ENCODE results near the gene PELO. TPM values are rescaled to one million over a fixed set of nuclear protein-coding genes. Genes with fewer than 3 reads are reported as not detected.

Gene PELO
- total and polyA plus RNA-seq, 2 donors from 2014 or later, result 29.6 to 38.7 TPM

DNA sequence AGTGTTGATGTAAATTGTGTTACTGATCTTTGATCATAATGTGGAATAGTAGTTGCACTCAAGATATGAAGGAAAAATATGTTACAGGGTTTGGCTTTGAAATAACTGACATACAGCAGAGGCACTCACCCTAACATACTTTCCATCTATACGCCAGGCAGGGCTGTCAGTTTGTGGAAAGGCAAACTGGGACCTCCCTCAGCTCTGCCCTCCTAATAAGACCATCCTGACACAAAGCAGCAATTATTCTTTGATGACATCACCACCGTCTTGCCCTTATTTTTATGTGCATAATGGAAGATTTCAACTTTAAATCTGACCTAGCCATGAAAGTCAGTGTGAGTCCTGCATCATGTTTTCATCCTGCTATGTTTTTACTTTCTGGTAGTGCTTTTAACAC, 42.9 kb downstream of the PELO start:
- Histone ChIP-seq H3K36me3 (ENCODE audit: control insufficient read depth in 2 of 3, insufficient read depth in 3 of 3, low read length in 3 of 3) (no peaks in the 10 kb centered on the region), H3K4me3 (ENCODE audit: low read length in 3 of 3) (no peak overlapping the region), H3K27ac (ENCODE audit: low read depth in 2 of 2, low read length in 2 of 2) (no peak overlapping the region), H3K9ac (ENCODE audit: low read length in 3 of 3) (no peak overlapping the region), H3K9me3 (ENCODE audit: control insufficient read depth in 2 of 3, insufficient read depth in 1 of 3, low read length in 3 of 3) (no peaks in the 10 kb centered on the region), H3K4me1 (ENCODE audit: control insufficient read depth in 2 of 3, insufficient read depth in 2 of 3, low read depth in 1 of 3, low read length in 3 of 3) (no peaks in the 10 kb centered on the region), H3K27me3 (ENCODE audit: control insufficient read depth, insufficient read depth, low read length) (no peaks in the 10 kb centered on the region)
- TF ChIP-seq, protein P1, sequence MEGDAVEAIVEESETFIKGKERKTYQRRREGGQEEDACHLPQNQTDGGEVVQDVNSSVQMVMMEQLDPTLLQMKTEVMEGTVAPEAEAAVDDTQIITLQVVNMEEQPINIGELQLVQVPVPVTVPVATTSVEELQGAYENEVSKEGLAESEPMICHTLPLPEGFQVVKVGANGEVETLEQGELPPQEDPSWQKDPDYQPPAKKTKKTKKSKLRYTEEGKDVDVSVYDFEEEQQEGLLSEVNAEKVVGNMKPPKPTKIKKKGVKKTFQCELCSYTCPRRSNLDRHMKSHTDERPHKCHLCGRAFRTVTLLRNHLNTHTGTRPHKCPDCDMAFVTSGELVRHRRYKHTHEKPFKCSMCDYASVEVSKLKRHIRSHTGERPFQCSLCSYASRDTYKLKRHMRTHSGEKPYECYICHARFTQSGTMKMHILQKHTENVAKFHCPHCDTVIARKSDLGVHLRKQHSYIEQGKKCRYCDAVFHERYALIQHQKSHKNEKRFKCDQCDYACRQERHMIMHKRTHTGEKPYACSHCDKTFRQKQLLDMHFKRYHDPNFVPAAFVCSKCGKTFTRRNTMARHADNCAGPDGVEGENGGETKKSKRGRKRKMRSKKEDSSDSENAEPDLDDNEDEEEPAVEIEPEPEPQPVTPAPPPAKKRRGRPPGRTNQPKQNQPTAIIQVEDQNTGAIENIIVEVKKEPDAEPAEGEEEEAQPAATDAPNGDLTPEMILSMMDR (IDR thresholded peaks at IDR 0.05; ENCODE audit: borderline replicate concordance, extremely low read depth, insufficient read depth), result no peak
- DNase-seq, result no peak
- FAIRE-seq, result no peak
- intact Hi-C loops (cut with DNase I), result no loop called here

DNA sequence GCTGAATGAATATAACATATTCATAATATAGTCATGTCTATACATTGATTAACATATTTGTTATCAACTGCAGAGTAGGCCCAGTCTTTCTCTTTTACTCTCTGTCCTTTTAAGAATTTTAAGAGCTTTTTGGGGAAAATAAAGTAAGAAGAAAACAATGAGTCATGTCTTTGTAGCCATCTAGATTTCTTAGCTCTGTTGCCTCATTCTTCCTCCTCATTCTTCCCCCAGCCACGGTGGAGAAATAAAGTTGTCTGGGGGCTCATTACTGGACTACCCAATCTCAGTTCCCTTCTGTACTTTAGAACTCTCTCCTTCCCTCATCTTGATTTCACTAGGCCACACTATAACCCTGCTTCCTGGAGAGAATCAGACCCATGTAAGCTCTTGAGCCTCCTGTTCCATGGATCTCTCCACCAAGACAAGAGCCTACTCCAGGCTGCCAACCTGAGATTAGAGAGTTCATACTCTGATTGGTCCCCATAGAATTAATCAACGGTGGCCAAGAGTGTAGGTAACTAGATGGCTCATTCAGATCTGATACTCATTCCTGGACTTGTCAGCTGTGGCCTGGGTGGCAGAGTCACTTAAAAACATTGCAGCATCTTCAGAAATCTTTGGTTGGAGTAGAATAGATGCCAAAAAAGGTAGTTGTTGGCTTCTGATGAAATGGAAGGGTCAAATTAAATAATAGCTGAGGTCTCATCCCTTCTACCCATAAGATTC, 44.2 kb downstream of the PELO start:
- no peak for DNase-seq
- Histone ChIP-seq H3K36me3 (ENCODE audit: control insufficient read depth in 2 of 3, insufficient read depth in 3 of 3, low read length in 3 of 3) (no peaks in the 10 kb centered on the region), H3K9ac (ENCODE audit: low read length in 3 of 3) (no peak overlapping the region), H3K4me3 (ENCODE audit: low read length in 3 of 3) (no peak overlapping the region), H3K9me3 (ENCODE audit: control insufficient read depth in 2 of 3, insufficient read depth in 1 of 3, low read length in 3 of 3) (no peaks in the 10 kb centered on the region), H3K27me3 (ENCODE audit: control insufficient read depth, insufficient read depth, low read length) (no peaks in the 10 kb centered on the region), H3K4me1 (ENCODE audit: control insufficient read depth in 2 of 3, insufficient read depth in 2 of 3, low read depth in 1 of 3, low read length in 3 of 3) (no peaks in the 10 kb centered on the region), H3K27ac (ENCODE audit: low read depth in 2 of 2, low read length in 2 of 2) (no peak overlapping the region)
- TF ChIP-seq, protein P1 (IDR thresholded peaks at IDR 0.05; ENCODE audit: borderline replicate concordance, extremely low read depth, insufficient read depth), result no peak
- intact Hi-C loops (cut with DNase I), result no loop called here
- no peak for FAIRE-seq

DNA sequence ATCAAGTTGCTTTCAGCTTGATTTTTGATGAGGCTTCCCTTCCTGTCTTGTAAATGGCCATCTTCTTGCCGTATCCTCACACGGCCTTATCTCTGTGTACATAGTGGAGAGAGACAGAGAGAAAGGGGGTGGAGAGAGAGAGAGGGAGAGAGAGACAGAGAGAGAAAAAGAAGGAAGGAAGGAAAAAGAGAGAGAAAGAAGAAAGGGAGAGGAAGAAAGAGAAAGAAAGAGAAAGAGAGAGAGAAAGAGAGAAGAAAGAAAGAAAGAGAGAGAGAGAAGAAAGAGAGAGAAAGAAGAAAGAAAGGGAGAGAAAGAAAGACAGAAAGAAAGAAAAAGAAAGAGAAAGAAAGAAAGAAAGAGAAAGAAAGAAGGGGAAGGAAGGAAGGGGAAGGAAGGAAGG, 46.6 kb downstream of the PELO start:
- Histone ChIP-seq H3K36me3 (ENCODE audit: control insufficient read depth in 2 of 3, insufficient read depth in 3 of 3, low read length in 3 of 3) (no peaks in the 10 kb centered on the region), H3K4me3 (ENCODE audit: low read length in 3 of 3) (no peak overlapping the region), H3K9me3 (ENCODE audit: control insufficient read depth in 2 of 3, insufficient read depth in 1 of 3, low read length in 3 of 3) (no peaks in the 10 kb centered on the region), H3K27ac (ENCODE audit: low read depth in 2 of 2, low read length in 2 of 2) (peak overlapping the region in 1 of 2 donors; percentile 14), H3K27me3 (ENCODE audit: control insufficient read depth, insufficient read depth, low read length) (no peaks in the 10 kb centered on the region), H3K9ac (ENCODE audit: low read length in 3 of 3) (no peak overlapping the region), H3K4me1 (ENCODE audit: control insufficient read depth in 2 of 3, insufficient read depth in 2 of 3, low read depth in 1 of 3, low read length in 3 of 3) (peaks cover 3 to 12% (median 9%) of the 10 kb centered on the region in 3 donors)
- intact Hi-C loops (cut with DNase I), result no loop called here
- TF ChIP-seq, protein P1 (IDR thresholded peaks at IDR 0.05; ENCODE audit: borderline replicate concordance, extremely low read depth, insufficient read depth), result no peak
- FAIRE-seq, result no peak
- no peak for DNase-seq

All from kidney (tissue), 14 donors.